Liver (tissue), 3 donors: Measurements from ENCODE around the gene CNFN.

Experiments used
- EGR1 ChIP-seq, 2 donors: IDR thresholded peaks; 2 replicates each; pipeline ENCODE4 v1.6.1; 2016 to 2018; ENCODE audit warnings: antibody characterized with exemption in 2 of 2, low read depth in 2 of 2
- RAD21 ChIP-seq, 2 donors: IDR thresholded peaks; 2 replicates each; pipeline ENCODE4 v1.6.1; 2016; ENCODE audit warnings: antibody characterized with exemption in 2 of 2, mild to moderate bottlenecking in 2 of 2
- TAF1 ChIP-seq: conservative IDR thresholded peaks from 2 replicates; pipeline ENCODE4 v1.6.1; 2016; ENCODE audit warnings: antibody characterized with exemption, mild to moderate bottlenecking
- TF ChIP-seq, protein P1 (sequence below): fragments of 150-350 bp; IDR thresholded peaks from 2 replicates; pipeline ENCODE4 v1.5.1; 2017; ENCODE audit warnings: improper control_type of control experiment, low read depth, low read length; ENCODE audit not compliant: missing input control
- TF ChIP-seq, protein P2 (sequence below): IDR thresholded peaks from 2 replicates; pipeline ENCODE4 v1.6.1; 2016; ENCODE audit warnings: antibody characterized with exemption, mild to moderate bottlenecking
- TF ChIP-seq, protein P3 (sequence below): IDR thresholded peaks from 2 replicates; pipeline ENCODE4 v1.6.1; 2016; ENCODE audit warnings: antibody characterized with exemption
- donor health status: healthy.
- donor health status: healthy.

DNA sequence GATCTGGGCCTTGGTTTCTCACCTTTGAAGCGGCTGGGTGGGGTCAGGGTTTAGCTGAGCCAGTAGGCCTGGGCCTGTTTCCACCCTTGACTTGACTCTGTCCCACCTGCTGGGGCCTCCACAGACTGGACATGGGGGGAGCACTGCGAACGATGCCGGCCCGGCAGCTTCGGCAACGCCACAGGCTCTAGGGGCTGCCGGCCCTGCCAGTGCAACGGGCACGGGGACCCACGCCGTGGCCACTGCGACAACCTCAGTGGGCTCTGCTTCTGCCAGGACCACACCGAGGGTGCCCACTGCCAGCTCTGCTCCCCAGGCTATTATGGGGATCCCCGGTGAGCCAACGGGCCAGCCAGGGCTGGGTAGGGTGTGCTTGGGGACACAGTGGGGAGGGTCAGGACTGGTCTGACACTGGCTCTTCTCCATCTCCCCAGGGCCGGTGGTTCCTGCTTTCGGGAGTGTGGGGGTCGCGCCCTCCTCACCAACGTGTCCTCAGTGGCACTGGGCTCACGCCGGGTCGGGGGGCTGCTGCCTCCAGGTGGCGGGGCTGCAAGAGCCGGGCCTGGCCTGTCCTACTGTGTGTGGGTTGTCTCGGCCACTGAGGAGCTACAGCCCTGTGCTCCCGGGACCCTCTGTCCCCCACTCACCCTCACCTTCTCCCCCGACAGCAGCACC is 36.6 kb downstream of the CNFN start:
- no peak for TF ChIP-seq RAD21 (IDR thresholded peaks at IDR 0.05)
- TF ChIP-seq, protein P1, sequence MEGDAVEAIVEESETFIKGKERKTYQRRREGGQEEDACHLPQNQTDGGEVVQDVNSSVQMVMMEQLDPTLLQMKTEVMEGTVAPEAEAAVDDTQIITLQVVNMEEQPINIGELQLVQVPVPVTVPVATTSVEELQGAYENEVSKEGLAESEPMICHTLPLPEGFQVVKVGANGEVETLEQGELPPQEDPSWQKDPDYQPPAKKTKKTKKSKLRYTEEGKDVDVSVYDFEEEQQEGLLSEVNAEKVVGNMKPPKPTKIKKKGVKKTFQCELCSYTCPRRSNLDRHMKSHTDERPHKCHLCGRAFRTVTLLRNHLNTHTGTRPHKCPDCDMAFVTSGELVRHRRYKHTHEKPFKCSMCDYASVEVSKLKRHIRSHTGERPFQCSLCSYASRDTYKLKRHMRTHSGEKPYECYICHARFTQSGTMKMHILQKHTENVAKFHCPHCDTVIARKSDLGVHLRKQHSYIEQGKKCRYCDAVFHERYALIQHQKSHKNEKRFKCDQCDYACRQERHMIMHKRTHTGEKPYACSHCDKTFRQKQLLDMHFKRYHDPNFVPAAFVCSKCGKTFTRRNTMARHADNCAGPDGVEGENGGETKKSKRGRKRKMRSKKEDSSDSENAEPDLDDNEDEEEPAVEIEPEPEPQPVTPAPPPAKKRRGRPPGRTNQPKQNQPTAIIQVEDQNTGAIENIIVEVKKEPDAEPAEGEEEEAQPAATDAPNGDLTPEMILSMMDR, result no peak
- TF ChIP-seq, protein P2, sequence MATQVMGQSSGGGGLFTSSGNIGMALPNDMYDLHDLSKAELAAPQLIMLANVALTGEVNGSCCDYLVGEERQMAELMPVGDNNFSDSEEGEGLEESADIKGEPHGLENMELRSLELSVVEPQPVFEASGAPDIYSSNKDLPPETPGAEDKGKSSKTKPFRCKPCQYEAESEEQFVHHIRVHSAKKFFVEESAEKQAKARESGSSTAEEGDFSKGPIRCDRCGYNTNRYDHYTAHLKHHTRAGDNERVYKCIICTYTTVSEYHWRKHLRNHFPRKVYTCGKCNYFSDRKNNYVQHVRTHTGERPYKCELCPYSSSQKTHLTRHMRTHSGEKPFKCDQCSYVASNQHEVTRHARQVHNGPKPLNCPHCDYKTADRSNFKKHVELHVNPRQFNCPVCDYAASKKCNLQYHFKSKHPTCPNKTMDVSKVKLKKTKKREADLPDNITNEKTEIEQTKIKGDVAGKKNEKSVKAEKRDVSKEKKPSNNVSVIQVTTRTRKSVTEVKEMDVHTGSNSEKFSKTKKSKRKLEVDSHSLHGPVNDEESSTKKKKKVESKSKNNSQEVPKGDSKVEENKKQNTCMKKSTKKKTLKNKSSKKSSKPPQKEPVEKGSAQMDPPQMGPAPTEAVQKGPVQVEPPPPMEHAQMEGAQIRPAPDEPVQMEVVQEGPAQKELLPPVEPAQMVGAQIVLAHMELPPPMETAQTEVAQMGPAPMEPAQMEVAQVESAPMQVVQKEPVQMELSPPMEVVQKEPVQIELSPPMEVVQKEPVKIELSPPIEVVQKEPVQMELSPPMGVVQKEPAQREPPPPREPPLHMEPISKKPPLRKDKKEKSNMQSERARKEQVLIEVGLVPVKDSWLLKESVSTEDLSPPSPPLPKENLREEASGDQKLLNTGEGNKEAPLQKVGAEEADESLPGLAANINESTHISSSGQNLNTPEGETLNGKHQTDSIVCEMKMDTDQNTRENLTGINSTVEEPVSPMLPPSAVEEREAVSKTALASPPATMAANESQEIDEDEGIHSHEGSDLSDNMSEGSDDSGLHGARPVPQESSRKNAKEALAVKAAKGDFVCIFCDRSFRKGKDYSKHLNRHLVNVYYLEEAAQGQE, result no peak
- TF ChIP-seq, protein P3, sequence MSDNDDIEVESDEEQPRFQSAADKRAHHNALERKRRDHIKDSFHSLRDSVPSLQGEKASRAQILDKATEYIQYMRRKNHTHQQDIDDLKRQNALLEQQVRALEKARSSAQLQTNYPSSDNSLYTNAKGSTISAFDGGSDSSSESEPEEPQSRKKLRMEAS, result no peak
- TF ChIP-seq TAF1, result no peak
- TF ChIP-seq EGR1 (IDR thresholded peaks at IDR 0.05; ENCODE audit: low read depth in 2 of 2), result no peak
